ENCODE data around the gene INPP5A.

INPP5A gene

GRCh38 chr10:132728321-132728720, 190.7 kb downstream of the INPP5A start:
- DNase-seq = no peak

DNA sequence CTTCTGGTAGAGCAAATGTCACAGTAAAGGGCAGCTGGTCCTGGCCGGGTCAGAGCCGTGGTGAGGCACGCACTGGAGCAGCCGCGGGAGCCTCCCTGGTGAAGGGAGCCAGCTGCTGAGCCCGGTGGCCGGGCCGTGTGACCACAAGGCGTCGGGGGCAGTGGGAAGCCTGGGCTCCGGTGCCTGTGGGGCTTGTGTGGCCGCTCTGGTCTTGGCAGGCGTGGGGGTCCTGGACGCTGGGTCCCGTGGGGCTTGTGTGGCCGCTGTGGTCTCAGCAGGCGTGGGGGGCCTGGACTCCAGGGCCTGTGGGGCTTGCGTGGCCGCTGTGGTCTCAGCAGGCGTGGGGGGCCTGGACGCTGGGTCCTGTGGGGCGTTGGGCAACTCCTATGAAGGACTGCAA, 191.2 kb downstream of the INPP5A start:
- DNase-seq = no peak

DNA sequence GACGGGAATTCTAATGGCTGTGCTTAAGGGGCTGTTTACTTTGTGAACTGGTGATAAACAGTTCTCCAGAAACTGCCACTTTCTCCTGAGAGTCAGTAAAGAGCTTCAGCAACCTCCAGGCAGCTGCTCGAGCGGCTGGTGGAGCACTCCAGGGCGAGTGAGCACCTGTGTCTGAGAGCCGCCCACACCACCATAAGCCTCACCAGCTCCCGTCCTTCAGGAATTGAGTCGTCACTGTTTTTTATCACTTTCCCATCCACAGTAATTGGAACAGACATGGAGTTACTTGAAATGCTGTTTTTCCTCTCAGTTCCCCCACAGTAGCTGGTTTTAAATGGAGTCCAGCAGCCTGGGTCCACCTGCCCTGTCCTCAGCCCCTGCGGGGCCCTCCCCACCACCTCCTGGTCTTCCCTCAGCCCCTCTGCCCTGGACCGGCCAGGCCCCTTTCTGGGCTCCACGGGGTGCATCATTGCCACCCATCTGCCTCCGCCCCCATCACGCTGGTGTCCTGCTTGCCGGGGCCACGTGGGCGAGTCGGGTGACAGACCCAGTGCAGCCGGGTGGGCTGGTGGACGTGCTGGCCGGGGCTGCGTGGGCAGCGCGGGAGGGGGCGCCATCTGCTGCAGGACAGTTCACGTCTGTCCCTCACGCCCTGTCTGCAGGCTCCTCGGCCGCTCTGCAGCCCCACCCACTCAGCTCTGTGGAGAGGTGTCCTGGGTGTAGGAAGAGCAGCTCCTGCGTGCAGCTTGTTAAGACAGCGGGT, 192.4 kb downstream of the INPP5A start:
- no peak for DNase-seq

- no peak for DNase-seq
These were observed 193.0 kb downstream of the INPP5A start for GRCh38 chr10:132730573-132730953.

DNA sequence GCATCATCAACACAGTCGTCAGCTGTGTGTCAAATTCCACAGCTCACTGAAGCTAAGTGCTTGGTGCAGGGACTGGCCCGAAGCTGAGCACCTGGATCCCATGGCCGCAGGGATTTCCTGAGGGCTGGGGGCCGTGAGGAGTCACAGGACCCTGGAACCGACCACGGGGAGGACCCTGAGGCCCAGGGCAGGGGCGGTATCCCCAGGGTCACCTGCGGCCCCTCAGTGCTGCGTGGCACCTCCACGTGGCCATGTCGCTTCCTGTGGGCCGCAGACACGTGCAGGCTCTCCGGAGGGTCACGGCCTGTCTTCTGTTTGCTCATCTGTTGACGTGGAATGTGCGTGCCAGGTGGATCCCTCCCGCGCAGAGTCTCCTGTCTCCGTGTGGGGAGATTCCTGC, 194.9 kb downstream of the INPP5A start:
- DNase-seq = no peak

DNA sequence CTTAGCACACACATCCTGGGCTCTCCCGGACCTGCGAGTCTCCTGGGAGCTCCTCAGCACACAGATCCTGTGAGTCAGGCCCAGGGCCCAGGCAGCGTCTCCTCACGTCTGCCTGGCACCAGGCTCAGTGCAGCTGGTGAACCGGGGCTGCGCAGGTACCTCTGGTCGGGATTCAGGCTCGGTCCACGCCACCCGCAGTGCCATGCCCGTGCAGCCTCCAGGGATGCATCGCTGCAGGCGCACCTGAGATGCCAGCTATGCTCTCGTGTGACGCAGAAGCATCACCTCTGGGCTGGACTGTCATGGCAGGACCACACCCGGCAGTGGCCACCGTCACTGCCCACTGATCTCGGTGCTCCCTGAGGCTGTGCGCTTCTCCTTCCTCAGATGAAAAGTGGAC, 196.3 kb downstream of the INPP5A start:
- DNase-seq = no peak

DNA sequence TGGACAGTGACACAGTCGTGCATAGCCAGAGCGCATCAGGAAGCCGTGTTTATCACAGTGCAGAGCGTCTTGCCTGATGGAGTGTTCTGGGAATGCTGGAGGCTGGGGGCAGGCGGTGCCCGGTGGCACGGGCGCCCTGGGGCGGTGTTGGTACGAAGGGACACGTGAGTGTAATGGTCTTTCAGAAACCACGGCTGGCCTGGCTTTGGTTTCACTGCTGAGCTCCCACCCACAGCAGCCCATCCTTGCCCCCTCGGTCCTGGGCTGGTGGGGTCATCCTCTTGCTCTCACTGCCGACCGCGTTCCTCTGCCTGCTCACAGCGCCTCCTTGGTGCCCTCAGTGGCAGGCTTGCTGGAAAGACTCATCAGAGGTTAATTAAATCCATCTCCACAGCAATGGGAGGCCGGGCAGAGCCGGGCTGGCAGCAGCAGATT, 197.8 kb downstream of the INPP5A start:
- no peak for DNase-seq

DNA sequence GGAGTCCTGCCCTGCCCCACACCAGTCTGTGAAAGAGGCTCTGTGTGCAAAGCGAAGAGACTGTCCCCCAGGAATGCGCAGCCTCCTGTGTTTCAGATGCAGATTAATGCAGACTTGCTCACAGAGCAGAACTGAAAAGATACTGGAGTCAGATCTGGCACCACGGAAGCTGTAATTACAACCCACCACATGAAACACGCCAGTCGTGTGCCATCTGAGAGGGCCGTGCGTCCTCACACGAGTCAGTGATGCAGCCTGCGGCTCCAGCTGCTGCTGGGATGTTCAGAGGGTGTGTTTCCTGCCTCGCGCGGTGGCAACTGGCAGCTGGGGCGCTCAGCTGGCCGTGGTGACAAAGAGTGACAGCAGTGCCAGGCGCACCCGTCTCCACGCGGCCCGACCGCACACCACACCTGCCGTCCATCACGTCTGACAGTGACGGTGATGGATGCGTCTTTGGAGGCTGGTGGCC, 198.4 kb downstream of the INPP5A start:
- no peak for DNase-seq

GRCh38 chr10:132737390-132738048, 199.9 kb downstream of the INPP5A start:
- DNase-seq = no peak

DNA sequence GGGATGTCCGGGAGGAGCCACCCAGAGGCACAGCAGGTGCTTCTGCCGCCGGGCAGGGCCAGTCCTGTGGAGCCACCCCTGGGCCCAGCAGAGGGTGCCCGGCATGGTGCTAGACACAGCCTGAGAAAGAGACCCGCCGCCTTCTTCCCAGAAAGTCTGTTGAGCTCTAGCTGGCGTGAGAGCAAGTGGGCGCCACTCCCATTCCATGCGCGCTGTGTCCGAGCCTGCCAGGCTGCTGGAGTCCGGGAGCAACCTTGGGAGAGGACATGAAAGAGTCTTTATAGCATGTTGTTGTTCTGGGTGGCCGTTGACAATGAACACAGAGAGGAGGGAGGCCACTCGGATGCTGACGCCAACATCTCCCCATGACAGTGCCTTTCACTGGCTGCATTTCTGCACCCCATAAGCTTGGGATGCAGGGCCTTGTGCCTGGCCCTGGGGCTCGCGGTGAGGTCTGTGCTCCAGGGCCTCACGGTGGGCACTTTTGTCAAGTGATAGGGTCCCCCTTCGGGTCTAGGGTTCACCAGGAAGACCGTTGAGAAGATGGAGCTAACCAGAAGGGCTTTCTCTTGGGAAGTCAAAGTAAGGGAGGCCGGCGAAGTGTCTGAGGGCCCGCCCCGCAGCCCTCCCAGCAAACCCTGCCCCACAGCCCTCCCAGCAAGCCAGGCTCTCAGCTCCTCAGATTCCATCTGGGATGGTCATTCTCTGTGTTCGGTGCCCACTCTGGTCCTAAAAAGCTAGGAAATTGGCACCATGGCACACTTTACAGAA, 201.1 kb downstream of the INPP5A start:
- no peak for DNase-seq

GRCh38 chr10:132739225-132739613, 201.6 kb downstream of the INPP5A start:
- DNase-seq = no peak

GRCh38 chr10:132740588-132740987, 203.0 kb downstream of the INPP5A start:
- no peak for DNase-seq

GRCh38 chr10:132742167-132742836, 204.7 kb downstream of the INPP5A start:
- no peak for DNase-seq

GRCh38 chr10:132742837-132743194, 205.2 kb downstream of the INPP5A start:
- DNase-seq = no peak

DNA sequence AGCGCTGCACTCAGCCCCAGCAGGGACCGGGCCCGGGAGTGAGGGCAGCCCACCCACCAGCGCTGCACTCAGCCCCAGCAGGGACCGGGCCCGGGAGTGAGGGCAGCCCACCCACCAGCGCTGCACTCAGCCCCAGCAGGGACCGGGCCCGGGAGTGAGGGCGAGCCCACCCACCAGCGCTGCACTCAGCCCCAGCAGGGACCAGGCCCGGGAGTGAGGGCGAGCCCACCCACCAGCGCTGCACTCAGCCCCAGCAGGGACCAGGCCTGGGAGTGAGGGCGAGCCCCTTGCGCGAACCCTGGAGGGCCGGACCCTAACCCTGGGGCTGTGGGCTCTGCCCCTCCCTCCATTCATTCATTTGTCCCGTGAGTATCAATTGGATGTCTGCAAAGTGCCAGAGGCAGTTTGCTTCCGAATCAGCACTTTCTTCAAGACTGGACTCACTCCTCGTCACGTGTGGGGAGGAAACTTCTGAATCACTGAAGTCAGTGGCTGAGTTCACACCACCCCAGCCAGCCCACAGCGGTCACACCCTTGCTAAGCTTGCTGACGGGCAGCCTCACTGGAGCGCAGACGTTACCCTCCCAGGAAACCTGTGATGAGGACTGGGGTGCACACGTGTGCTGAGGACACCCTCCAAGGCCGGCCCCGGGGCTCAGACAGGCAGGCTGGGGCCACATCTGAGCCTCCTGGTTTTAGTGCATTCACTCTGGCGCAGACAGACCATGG, 205.8 kb downstream of the INPP5A start:
- DNase-seq = peak in 3 of 4 experiments; percentile 20 to 62 (median 48)

DNA sequence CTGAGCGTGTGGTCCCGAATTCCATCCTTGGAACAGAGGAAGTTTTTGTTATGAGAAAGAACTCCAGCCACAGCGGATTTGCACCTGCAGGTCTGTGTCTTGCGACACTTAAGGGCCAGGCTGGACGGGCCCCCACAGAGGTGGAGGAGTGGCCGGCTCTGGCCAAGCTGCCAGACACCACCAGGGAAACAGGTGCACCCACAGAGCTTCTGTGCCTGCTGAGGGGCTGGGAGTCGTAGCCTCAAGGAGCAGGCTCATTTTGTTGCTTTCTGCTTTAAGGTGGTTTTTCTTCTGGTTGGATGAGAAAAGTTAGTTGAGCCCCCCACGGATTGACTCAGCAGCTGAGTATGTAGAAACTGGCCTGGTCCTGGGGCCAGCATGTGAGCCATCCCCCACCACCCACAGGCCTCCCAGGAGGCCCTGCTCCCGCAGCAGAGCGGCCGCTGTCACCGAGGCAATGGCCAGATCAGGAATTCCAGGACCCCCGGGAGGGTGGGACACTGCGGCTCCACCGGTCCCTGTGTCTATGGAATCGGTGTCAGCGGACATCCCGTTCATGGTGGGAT, 206.4 kb downstream of the INPP5A start:
- DNase-seq = no peak

DNA sequence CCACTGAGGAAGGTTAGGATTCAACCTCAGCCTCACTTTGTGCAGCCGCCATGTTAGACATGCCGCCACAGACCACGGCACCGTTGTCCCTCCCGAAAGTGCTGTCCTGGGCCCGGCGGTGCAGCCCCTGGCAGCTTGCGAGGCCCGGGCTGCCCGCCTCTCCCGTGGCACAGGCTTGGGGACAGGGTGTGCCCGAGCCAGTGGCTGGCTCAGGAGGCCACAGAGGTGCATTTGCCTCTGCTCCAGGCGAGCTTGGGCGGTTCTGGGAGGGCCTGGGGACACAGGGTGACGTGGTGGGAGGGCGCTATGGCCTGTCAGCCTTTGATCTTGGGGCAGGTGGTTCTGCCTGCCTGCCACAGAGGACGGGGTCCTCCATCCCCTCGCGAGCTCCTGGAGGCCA, 207.3 kb downstream of the INPP5A start:
- DNase-seq = no peak

DNA sequence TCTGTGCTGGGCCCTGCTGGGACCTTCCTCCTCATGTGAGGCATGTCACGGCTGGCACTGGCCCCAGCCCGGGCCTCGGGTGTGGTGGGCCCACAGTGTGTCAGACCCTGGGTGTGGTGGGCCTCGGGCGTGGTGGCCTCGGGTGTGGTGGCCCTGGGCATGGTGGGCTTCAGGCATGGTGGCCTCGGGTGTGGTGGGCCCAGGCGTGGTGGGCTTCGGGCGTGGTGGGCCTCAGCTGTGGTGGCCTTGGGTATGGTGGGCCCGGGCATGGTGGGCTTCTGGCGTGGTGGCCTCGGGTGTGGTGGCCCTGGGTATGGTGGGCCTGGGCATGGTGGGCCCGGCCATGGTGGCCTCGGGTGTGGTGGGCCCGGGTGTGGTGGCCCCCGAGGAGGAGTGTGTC, 207.9 kb downstream of the INPP5A start:
- DNase-seq = no peak

- no peak for DNase-seq
These were observed 208.4 kb downstream of the INPP5A start for GRCh38 chr10:132745971-132746370.

GRCh38 chr10:132746386-132746785, 208.8 kb downstream of the INPP5A start:
- DNase-seq = no peak

GRCh38 chr10:132746801-132747625, 209.4 kb downstream of the INPP5A start:
- no peak for DNase-seq

All from suppressor macrophage (primary cell).